H9 (cell line): ENCODE measurements around the gene HIP1R. TPM values are rescaled to one million over a fixed set of nuclear protein-coding genes. Genes with fewer than 3 reads are reported as not detected.

ENCODE experiments used
- DNase-seq: peaks from one replicate; pipeline ENCODE4 v3.0.0-alpha.2; 2017
- H2AFZ ChIP-seq: one replicate; pipeline ENCODE4 v1.6.1; 2013; ENCODE audit warnings: mild to moderate bottlenecking, low read length, control low read depth, moderate library complexity
- H2AK5ac ChIP-seq: 2 replicates; pipeline ENCODE4 v1.6.1; 2013; ENCODE audit warnings: low read length, control low read depth, mixed read lengths; ENCODE audit not compliant: insufficient read length
- H2BK120ac ChIP-seq: one replicate; pipeline ENCODE4 v1.6.1; 2013; ENCODE audit warnings: low read depth, mild to moderate bottlenecking, low read length, control low read depth, inconsistent platforms; ENCODE audit not compliant: poor library complexity, severe bottlenecking
- H2BK12ac ChIP-seq: 2 replicates; pipeline ENCODE4 v1.6.1; 2013; ENCODE audit warnings: low read length, control low read depth, mixed read lengths, low read depth; ENCODE audit not compliant: insufficient read length
- H2BK15ac ChIP-seq: 2 replicates; pipeline ENCODE4 v1.6.1; 2013; ENCODE audit warnings: low read depth, low read length, control low read depth
- H2BK20ac ChIP-seq: one replicate; pipeline ENCODE4 v1.6.1; 2013; ENCODE audit warnings: low read depth, mild to moderate bottlenecking, low read length, control low read depth, inconsistent platforms; ENCODE audit not compliant: poor library complexity, severe bottlenecking
- H2BK5ac ChIP-seq: 2 replicates; pipeline ENCODE4 v1.6.1; 2013; ENCODE audit warnings: low read length, control low read depth, mixed read lengths; ENCODE audit not compliant: insufficient read length
- H3K14ac ChIP-seq: 2 replicates; pipeline ENCODE4 v1.6.1; 2013; ENCODE audit warnings: low read length, control low read depth; ENCODE audit not compliant: insufficient read depth
- H3K18ac ChIP-seq: 2 replicates; pipeline ENCODE4 v1.6.1; 2013; ENCODE audit warnings: low read depth, mild to moderate bottlenecking, mixed read lengths, low read length, control low read depth; ENCODE audit not compliant: insufficient read length
- H3K23ac ChIP-seq: 2 replicates; pipeline ENCODE4 v1.6.1; 2013; ENCODE audit warnings: low read length, control low read depth, mixed read lengths, low read depth; ENCODE audit not compliant: insufficient read length
- H3K23me2 ChIP-seq: 2 replicates; pipeline ENCODE4 v1.6.1; 2013; ENCODE audit warnings: low read depth, mild to moderate bottlenecking, mixed read lengths, low read length, control low read depth; ENCODE audit not compliant: insufficient read length, poor library complexity, severe bottlenecking
- H3K27ac ChIP-seq: 2 replicates; pipeline ENCODE4 v1.5.1; 2013; ENCODE audit warnings: low read length, control low read depth, mixed read lengths, low read depth; ENCODE audit not compliant: insufficient read length
- H3K27me3 ChIP-seq: 2 replicates; pipeline ENCODE4 v1.6.1; 2013; ENCODE audit warnings: low read length, control low read depth, inconsistent platforms; ENCODE audit not compliant: insufficient read depth
- H3K4ac ChIP-seq: 2 replicates; pipeline ENCODE4 v1.6.1; 2013; ENCODE audit warnings: low read depth, mild to moderate bottlenecking, control low read depth, inconsistent platforms, low read length, moderate library complexity
- H3K4me1 ChIP-seq: 2 replicates; pipeline ENCODE4 v1.6.1; 2013; ENCODE audit warnings: low read length, control low read depth, inconsistent platforms; ENCODE audit not compliant: insufficient read depth
- H3K4me2 ChIP-seq: 2 replicates; pipeline ENCODE4 v1.6.1; 2013; ENCODE audit warnings: low read length, control low read depth, mixed read lengths; ENCODE audit not compliant: insufficient read length, insufficient read depth
- H3K56ac ChIP-seq: 2 replicates; pipeline ENCODE4 v1.6.1; 2013; ENCODE audit warnings: low read depth, mild to moderate bottlenecking, mixed read lengths, low read length, control low read depth; ENCODE audit not compliant: insufficient read length
- H3K79me1 ChIP-seq: 2 replicates; pipeline ENCODE4 v1.6.1; 2013; ENCODE audit warnings: low read depth, mild to moderate bottlenecking, moderate library complexity, low read length, control low read depth, inconsistent platforms; ENCODE audit not compliant: insufficient read depth, poor library complexity, severe bottlenecking
- H3K79me2 ChIP-seq: 2 replicates; pipeline ENCODE4 v1.6.1; 2013; ENCODE audit warnings: low read length, control low read depth, inconsistent platforms; ENCODE audit not compliant: insufficient read depth
- H3K9ac ChIP-seq: 2 replicates; pipeline ENCODE4 v1.6.1; 2013; ENCODE audit warnings: low read length, control low read depth, mixed read lengths; ENCODE audit not compliant: insufficient read length; ENCODE audit errors: extremely low read depth
- H3K9me3 ChIP-seq: one replicate; pipeline ENCODE4 v1.6.1; 2013; ENCODE audit warnings: low read depth, low read length, inconsistent platforms; ENCODE audit not compliant: control insufficient read depth
- H3T11ph ChIP-seq: one replicate; pipeline ENCODE4 v1.6.1; 2013; ENCODE audit warnings: mild to moderate bottlenecking, low read length, control low read depth, inconsistent platforms
- H4K20me1 ChIP-seq: one replicate; pipeline ENCODE4 v1.6.1; 2013; ENCODE audit not compliant: control insufficient read depth, insufficient read length, insufficient read depth
- H4K5ac ChIP-seq: 2 replicates; pipeline ENCODE4 v1.6.1; 2013; ENCODE audit warnings: low read depth, mild to moderate bottlenecking, mixed read lengths, low read length, control low read depth; ENCODE audit not compliant: insufficient read length
- H4K8ac ChIP-seq: replicated peaks from 2 replicates; pipeline ENCODE4 v1.6.1; 2013; ENCODE audit warnings: low read length, control low read depth, mixed read lengths, low read depth; ENCODE audit not compliant: insufficient read length
- H4K91ac ChIP-seq: 2 replicates; pipeline ENCODE4 v1.6.1; 2013; ENCODE audit warnings: low read depth, mild to moderate bottlenecking, moderate library complexity, mixed read lengths, low read length, control low read depth; ENCODE audit not compliant: insufficient read length
- H3K27ac Mint-ChIP-seq, 3 experiments: 2 replicates in 2 of 3; 3 replicates in 1 of 3; pipeline ENCODE4 v1.8.0; 2020 to 2021; ENCODE audit warnings: mixed read lengths in 3 of 3, mild to moderate bottlenecking in 1 of 3, moderate library complexity in 1 of 3
- H3K27me3 Mint-ChIP-seq: 2 replicates; pipeline ENCODE4 v1.8.0; 2021; ENCODE audit warnings: low read depth, mild to moderate bottlenecking, moderate library complexity, mixed read lengths
- H3K36me3 Mint-ChIP-seq, 3 experiments: 2 replicates in 2 of 3; 3 replicates in 1 of 3; pipeline ENCODE4 v1.8.0; 2020 to 2021; ENCODE audit warnings: low read depth in 3 of 3, mixed read lengths in 3 of 3; ENCODE audit not compliant: insufficient read depth in 1 of 3
- H3K4me1 Mint-ChIP-seq, 2 experiments: 2 replicates each; pipeline ENCODE4 v1.8.0; 2020; ENCODE audit warnings: mixed read lengths in 2 of 2
- H3K4me3 Mint-ChIP-seq, 2 experiments: 2 replicates in 1 of 2; 3 replicates in 1 of 2; pipeline ENCODE4 v1.8.0; 2020 to 2021; ENCODE audit warnings: mild to moderate bottlenecking in 2 of 2, mixed read lengths in 2 of 2, moderate library complexity in 1 of 2
- H3K9me3 Mint-ChIP-seq, 2 experiments: 2 replicates in 1 of 2; 3 replicates in 1 of 2; pipeline ENCODE4 v1.8.0; 2020; ENCODE audit warnings: mild to moderate bottlenecking in 2 of 2, mixed read lengths in 2 of 2, moderate library complexity in 1 of 2
- CTCF ChIP-seq: fragments of 200-600 bp; sonication (generic); conservative IDR thresholded peaks from 3 replicates; pipeline ENCODE4 v1.8.0; 2021; ENCODE audit warnings: antibody characterized with exemption, mild to moderate bottlenecking
- WGBS: extraction: QIAGEN DNeasy Blood & Tissue Kit; methylation state at CpG from one replicate; pipeline ENCODE4 v1.1.7; 2013; ENCODE audit warnings: missing lambda C conversion rate, low lambda C conversion rate, mixed read lengths; ENCODE audit not compliant: insufficient read length; ENCODE audit errors: extremely low coverage; 5-methylcytosine and 5-hydroxymethylcytosine counted together
- total RNA-seq: library from RNA; stranded (reverse); gene quantifications from 2 replicates; pipeline ENCODE4 v1.2.1, GENCODE V29; 2021

The HIP1R gene
- total RNA-seq, 1 experiment from 2014 or later, result 17.4 TPM

- H2AFZ ChIP-seq, result no peak overlapping the region
- H3K4me2 ChIP-seq, result no peak overlapping the region
- Mint-ChIP-seq H3K36me3 (peaks cover 0 to 6% (median 0%) of the 10 kb centered on the region in 3 experiments; a peak in 3 of 7 replicates), H3K4me1 (peaks cover 0 to 2% of the 10 kb centered on the region in 2 experiments; a peak in 1 of 4 replicates), H3K4me3 (peak overlapping the region in 1 of 2 experiments; percentile 32; a peak in 1 of 5 replicates), H3K27ac (no peak overlapping the region), H3K27me3 (peaks cover 32% of the 10 kb centered on the region), H3K9me3 (no peaks in the 10 kb centered on the region)
- WGBS, result no CpG with 5 or more reads among the region's 28 CpGs
- no peak overlapping the region for H2AK5ac ChIP-seq
- no peak overlapping the region for H4K5ac ChIP-seq
- peak; percentile 87 for DNase-seq
- H3K79me2 ChIP-seq, result no peaks in the 10 kb centered on the region
- H3K23ac ChIP-seq, result no peak overlapping the region
- no peak overlapping the region for H3K9ac ChIP-seq
- no peak overlapping the region for H2BK120ac ChIP-seq
- no peak overlapping the region for H2BK15ac ChIP-seq
- H3K79me1 ChIP-seq, result no peaks in the 10 kb centered on the region
- H3K4me1 ChIP-seq, result no peaks in the 10 kb centered on the region
- H3K27ac ChIP-seq, result no peak overlapping the region
- H3K27me3 ChIP-seq, result no peaks in the 10 kb centered on the region
- H3K4ac ChIP-seq, result no peak overlapping the region
- no peak overlapping the region for H4K8ac ChIP-seq
- H3K18ac ChIP-seq, result no peak overlapping the region
- H2BK12ac ChIP-seq, result no peak overlapping the region
- TF ChIP-seq CTCF, result peak; percentile 90
- no peak overlapping the region for H3K14ac ChIP-seq
- no peak overlapping the region for H2BK5ac ChIP-seq
- no peak overlapping the region for H3K56ac ChIP-seq
- H4K20me1 ChIP-seq, result no peaks in the 10 kb centered on the region
- no peaks in the 10 kb centered on the region for H3K23me2 ChIP-seq
- no peak overlapping the region for H2BK20ac ChIP-seq
- no peak overlapping the region for H3T11ph ChIP-seq
- H4K91ac ChIP-seq, result no peak overlapping the region
- no peaks in the 10 kb centered on the region for H3K9me3 ChIP-seq
Observed at GRCh38 chr12:122860040-122860853, 25.0 kb downstream of the HIP1R start.
